GM19035 (cell line): ENCODE data around the gene ZCCHC24.

Experiments used
- ATAC-seq: cut with Tn5 transposase; IDR thresholded peaks from one replicate; pipeline ENCODE4 v1.9.1; 2021; ENCODE audit not compliant: unreplicated experiment

The ZCCHC24 gene

GRCh38 chr10:79401015-79401921 is 44.2 kb downstream of the ZCCHC24 start:
- no peak for ATAC-seq

- ATAC-seq, result no peak
Observed at GRCh38 chr10:79400146-79401004, 45.0 kb downstream of the ZCCHC24 start.

- no peak for ATAC-seq
Observed at GRCh38 chr10:79399223-79399831, 46.1 kb downstream of the ZCCHC24 start.

- ATAC-seq, result no peak
Observed at GRCh38 chr10:79398642-79399041, 46.8 kb downstream of the ZCCHC24 start.

- ATAC-seq, result no peak
Observed at GRCh38 chr10:79397575-79398303, 47.7 kb downstream of the ZCCHC24 start.

GRCh38 chr10:79397051-79397450 is 48.4 kb downstream of the ZCCHC24 start:
- no peak for ATAC-seq

- ATAC-seq, result no peak
Observed at GRCh38 chr10:79396520-79396919, 48.9 kb downstream of the ZCCHC24 start.

GRCh38 chr10:79394664-79395063 is 50.8 kb downstream of the ZCCHC24 start:
- ATAC-seq, result no peak

GRCh38 chr10:79393924-79394610 is 51.4 kb downstream of the ZCCHC24 start:
- no peak for ATAC-seq

GRCh38 chr10:79393221-79393923 is 52.1 kb downstream of the ZCCHC24 start:
- ATAC-seq, result no peak

- no peak for ATAC-seq
Observed at GRCh38 chr10:79392506-79393176, 52.8 kb downstream of the ZCCHC24 start.

- no peak for ATAC-seq
Observed at GRCh38 chr10:79392020-79392398, 53.4 kb downstream of the ZCCHC24 start.

GRCh38 chr10:79391231-79392019 is 54.0 kb downstream of the ZCCHC24 start:
- no peak for ATAC-seq

- ATAC-seq, result no peak
Observed at GRCh38 chr10:79390551-79391229, 54.7 kb downstream of the ZCCHC24 start.

GRCh38 chr10:79390057-79390456 is 55.4 kb downstream of the ZCCHC24 start:
- ATAC-seq, result no peak

- ATAC-seq, result no peak
Observed at GRCh38 chr10:79387974-79388850, 57.2 kb downstream of the ZCCHC24 start.
